ENCODE measurements around the gene SRGAP2C. TPM values are rescaled to one million over a fixed set of nuclear protein-coding genes. Genes with fewer than 3 reads are reported as not detected.
"Not testable (repeated sequence)": the region's sequence is repeated elsewhere in the genome, so short reads cannot be mapped to it uniquely, and the experiment has no call there.

Gene SRGAP2C
- total RNA-seq, 4 donors from 2014 or later: 19.8 to 41.0 (median 26.5) TPM

DNA sequence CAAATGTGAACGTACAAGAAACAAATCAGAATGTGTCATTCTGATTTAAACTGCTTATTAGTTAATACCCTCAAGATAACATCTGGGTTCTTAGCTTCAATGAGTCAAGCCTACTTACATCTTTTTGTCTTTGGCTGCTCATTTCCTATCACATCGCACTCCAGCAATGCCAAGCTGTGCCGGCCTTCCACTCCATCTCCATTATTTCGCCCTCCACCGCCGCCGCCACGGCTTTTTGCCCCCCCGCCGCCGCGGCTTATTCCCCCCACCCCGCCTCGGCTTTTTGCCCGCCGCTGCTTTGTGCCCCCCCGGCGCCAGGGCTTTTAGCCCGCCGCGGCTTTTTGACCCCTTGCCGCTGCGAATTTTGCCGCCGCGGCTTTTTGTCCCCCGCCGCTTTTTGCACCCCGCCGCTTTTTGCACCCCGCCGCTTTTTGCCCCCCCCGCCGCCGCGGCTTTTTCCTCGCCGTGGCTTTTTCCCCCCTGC is 211.0 kb downstream of the SRGAP2C start:
- ATAC-seq (ENCODE audit: low FRiP score); DNase-seq (ENCODE audit: low spot score): not testable (repeated sequence)

DNA sequence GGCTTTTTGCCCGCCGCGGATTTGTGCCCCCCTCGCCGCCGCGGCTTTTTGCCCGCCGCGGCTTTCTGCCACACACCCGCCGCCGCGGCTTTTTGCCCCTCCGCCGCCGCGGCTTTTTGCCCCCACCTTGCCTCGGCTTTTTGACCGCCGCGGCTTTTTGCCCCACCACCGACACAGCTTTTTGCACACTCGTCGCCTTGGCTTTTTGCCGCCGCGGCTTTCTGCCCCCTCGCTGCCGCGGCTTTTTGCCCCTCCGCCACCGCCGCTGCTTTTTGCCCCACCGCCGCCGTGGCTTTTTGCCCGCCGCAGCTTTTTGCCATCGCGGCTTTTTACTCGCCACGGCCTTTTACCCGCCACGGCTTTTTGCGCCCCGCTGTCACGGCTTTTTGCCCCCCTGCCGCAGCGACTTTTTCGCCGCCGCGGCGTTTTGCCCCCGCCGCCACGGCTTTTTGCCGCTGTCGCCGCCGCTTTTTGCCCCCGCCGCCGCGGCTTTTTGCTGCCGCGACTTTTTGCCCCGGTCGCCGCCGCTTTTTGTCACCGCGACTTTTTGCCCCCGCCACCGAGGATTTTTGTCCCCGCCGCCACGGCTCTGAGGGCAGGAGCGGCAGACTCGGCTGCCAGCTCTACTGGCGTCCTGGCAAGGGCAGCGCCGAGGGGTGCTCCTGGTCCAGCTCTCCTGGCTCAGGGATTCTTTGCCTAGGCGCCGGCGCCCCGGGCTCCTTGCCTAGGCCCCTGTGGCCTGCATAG is 211.7 kb downstream of the SRGAP2C start:
- ATAC-seq (ENCODE audit: low FRiP score); DNase-seq (ENCODE audit: low spot score): not testable (repeated sequence)

DNA sequence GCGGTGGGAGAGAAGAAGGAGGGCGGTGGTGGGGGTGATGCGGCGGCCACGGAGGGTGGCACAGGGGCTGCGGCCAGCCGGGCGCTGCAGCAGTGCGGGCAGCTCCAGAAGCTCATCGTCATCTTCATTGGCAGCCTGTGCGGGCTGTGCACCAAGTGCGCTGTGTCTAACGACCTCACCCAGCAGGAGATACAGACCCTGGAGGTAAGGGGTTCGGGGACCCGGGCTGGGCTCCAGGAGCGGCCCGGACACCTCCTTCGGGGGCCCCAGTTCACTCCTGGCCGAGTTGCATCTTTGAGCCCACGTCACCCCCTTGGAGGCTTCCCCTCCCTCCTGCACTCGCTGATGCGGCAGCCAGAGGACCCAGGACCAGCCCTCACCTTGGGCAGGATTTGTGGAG is 212.3 kb downstream of the SRGAP2C start:
- DNase-seq (ENCODE audit: low spot score); ATAC-seq (ENCODE audit: low FRiP score): not testable (repeated sequence)

DNA sequence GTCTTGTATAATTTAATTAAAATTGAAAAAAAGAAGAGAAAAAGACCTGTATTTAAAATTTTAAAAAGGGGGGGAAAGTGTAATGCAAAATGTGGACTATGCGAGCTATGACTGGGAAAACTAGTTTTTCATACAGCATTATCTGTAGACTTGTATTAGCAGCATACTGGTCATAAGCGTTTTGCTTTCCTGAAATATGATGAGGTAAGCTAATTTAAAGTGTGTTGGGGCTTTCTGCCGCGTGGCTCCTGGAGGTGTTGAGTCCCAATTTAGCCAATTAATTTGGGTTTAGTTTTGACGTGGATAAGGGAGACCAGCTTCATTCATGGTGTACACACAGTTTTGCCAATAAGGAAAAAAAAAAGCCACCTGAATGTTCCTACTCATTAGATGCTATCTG is 214.4 kb downstream of the SRGAP2C start:
- ATAC-seq (ENCODE audit: low FRiP score); DNase-seq (ENCODE audit: low spot score): not testable (repeated sequence)

DNA sequence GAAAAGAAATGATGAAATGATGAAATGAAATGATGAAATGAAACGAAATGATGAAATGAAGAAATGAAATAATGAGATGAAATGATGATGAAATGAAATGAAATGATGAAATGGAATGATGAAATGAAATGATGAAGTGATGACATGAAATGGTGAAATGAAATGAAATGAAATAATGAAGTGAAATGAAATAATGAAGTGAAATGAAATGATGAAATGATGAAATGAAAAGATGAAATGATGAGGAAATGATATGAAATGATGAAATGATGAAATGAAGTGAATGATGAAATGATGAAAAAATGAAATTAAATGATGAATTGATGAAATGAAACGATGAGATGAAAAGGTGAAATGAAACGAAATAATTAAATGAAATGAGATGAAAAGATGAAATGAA is 215.3 kb downstream of the SRGAP2C start:
- DNase-seq (ENCODE audit: low spot score): not testable (repeated sequence)

DNA sequence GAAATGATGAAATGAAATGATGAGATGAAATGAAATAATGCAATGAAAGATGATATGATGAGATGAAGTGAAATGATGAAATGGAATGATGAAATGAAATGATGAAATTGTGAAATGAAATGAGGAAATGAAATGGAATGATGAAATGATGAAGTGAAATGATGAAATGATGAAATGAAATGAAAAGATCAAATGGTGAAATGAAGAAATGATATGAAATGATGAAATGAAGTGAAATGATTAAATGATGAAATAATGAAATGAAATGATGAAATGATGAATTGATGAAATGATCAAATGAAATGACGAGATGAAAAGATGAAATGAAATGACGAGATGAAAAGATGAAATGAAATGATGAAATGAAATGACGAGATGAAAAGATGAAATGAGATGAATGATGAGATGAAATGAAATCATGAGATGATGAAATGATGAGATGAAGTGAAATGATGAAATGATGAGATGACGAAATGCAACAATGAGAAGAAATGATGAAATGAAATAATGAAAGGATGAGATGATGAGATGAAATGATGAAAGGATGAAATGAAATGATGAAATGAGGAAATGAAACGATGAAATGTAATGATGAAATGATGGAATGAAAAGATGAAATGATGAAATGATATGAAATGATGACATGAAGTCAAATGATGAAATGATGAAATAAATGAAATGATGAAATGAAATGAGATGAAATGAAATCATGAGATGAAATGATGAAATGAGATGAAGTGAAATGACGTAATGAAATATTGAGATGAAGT is 216.0 kb downstream of the SRGAP2C start:
- ATAC-seq (ENCODE audit: low FRiP score); DNase-seq (ENCODE audit: low spot score): not testable (repeated sequence)

More for the DNA sequence above, 215.3 kb downstream of the SRGAP2C start:
- ATAC-seq (ENCODE audit: low FRiP score): not testable (repeated sequence)

DNA sequence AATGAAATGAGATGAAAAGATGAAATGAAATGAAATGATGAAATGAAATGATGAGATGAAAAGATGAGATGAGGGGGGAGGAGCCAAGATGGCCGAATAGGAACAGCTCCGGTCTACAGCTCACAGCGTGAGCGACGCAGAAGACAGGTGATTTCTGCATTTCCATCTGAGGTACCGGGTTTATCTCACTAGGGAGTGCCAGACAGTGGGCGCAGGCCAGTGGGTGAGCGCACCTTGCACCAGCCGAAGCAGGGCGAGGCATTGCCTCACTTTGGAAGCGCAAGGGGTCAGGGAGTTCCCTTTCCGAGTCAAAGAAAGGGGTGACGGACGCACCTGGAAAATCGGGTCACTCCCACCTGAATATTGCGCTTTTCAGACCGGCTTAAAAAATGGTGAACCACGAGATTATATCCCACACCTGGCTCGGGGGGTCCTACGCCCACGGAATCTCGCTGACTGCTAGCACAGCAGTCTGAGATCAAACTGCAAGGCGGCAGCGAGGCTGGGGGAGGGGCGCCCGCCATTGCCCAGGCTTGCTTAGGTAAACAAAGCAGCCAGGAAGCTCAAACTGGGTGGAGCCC is 216.7 kb downstream of the SRGAP2C start:
- ATAC-seq (ENCODE audit: low FRiP score); DNase-seq (ENCODE audit: low spot score): not testable (repeated sequence)

DNA sequence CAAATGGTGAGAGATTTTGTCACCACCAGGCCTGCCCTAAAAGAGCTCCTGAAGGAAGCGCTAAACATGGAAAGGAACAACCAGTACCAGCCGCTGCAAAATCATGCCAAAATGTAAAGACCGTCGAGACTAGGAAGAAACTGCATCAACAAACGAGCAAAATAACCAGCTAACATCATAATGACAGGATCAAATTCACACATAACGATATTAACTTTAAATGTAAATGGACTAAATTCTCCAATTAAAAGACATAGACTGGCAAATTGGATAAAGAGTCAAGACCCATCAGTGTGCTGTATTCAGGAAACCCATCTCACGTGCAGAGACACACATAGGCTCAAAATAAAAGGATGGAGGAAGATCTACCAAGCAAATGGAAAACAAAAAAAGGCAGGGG is 218.5 kb downstream of the SRGAP2C start:
- DNase-seq (ENCODE audit: low spot score); ATAC-seq (ENCODE audit: low FRiP score): not testable (repeated sequence)

DNA sequence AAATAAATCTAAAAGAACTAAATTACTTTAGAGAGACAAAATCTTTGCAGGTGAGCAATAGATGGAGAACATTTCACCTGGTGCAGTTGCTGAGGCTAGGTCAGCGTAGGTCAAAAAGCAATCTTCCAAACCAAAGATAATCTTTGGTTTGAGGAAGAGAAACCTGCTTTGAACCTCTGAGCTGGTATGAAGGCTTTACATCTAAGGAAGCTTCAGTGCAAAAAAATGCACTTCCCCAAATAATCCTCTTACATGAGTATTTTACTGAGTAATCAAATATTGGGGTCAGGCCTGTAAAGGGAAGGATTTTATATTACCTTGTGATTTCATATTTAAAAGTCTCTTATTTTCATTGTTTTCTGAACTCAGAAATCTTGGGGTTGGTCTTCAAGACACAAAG is 223.6 kb downstream of the SRGAP2C start:
- ATAC-seq (ENCODE audit: low FRiP score) (no peak), DNase-seq (ENCODE audit: low spot score) (no peak)
- TF ChIP-seq, protein P1, sequence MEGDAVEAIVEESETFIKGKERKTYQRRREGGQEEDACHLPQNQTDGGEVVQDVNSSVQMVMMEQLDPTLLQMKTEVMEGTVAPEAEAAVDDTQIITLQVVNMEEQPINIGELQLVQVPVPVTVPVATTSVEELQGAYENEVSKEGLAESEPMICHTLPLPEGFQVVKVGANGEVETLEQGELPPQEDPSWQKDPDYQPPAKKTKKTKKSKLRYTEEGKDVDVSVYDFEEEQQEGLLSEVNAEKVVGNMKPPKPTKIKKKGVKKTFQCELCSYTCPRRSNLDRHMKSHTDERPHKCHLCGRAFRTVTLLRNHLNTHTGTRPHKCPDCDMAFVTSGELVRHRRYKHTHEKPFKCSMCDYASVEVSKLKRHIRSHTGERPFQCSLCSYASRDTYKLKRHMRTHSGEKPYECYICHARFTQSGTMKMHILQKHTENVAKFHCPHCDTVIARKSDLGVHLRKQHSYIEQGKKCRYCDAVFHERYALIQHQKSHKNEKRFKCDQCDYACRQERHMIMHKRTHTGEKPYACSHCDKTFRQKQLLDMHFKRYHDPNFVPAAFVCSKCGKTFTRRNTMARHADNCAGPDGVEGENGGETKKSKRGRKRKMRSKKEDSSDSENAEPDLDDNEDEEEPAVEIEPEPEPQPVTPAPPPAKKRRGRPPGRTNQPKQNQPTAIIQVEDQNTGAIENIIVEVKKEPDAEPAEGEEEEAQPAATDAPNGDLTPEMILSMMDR (IDR thresholded peaks at IDR 0.05): no peak

DNA sequence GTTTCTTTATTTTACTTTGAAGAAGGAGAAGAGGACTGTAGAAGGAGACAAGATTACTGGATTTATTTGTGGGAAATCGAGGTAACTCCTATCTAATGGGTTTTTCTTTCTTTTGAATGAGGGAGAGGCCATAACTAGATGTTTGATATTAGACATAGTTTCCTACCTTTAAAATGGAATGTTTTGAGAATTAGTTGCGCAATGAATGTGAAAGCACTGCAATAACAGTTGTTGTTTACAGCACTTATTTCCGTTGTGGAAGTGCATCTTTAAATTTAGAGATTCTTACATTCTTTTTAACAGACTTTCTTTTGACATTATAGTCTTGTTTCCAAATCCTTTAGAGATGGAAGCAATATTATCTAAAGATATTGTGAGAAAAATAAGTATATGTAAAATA is 229.0 kb downstream of the SRGAP2C start:
- ATAC-seq (ENCODE audit: low FRiP score) (no peak), DNase-seq (ENCODE audit: low spot score) (no peak)
- TF ChIP-seq, protein P1 (IDR thresholded peaks at IDR 0.05): no peak

DNA sequence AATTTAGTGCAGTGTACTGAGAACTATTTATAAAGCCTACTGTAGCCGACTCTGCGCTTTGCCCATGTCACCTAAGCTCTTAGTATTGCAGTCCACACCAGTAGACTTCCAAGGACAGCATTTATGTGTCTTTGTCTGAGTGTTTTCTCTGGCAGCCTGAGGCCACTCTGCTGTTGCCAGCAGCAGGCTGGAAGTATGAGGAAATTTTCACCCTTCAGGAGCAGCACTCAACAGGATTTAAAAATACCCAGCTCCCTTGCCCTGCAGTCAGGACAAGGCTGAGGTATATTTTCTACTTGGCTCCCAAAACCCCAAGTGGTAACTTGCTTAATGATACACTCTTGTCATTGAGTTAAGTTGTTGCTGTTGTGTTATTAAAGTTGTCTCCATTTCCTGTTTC is 230.1 kb downstream of the SRGAP2C start:
- DNase-seq (ENCODE audit: low spot score) (no peak), ATAC-seq (ENCODE audit: low FRiP score) (no peak)
- TF ChIP-seq, protein P1 (IDR thresholded peaks at IDR 0.05): no peak
